Heart left ventricle (tissue), 16 donors: ENCODE data around the gene EHMT1. TPM values are rescaled to one million over a fixed set of nuclear protein-coding genes. Genes with fewer than 3 reads are reported as not detected.
"Not testable (repeated sequence)": the region's sequence is repeated elsewhere in the genome, so short reads cannot be mapped to it uniquely, and the experiment has no call there.

Source experiments
- ATAC-seq, 4 donors: fragments of 200-7000 bp; cut with Tn5 transposase; one replicate each; pipeline ENCODE4 v1.9.1; 2020 to 2022; ENCODE audit warnings: moderate library complexity in 4 of 4, mild to moderate bottlenecking in 3 of 4, moderate number of reproducible peaks in 1 of 4
- DNase-seq, 5 donors: peaks; one replicate each; pipeline ENCODE4 v3.0.0-alpha.2; 2020
- H3K27ac ChIP-seq, 12 donors: fragments of 200-600 bp; sonication (generic) in 4 of 12; one replicate each; pipeline versions ENCODE4 v1.5.0 to v1.8.0; 2016 to 2022; ENCODE audit warnings: mild to moderate bottlenecking in 2 of 12
- H3K27me3 ChIP-seq, 9 donors: fragments of 200-600 bp; sonication (generic) in 2 of 9; one replicate each; pipeline versions ENCODE4 v1.5.1 to v1.8.0; 2016 to 2022; ENCODE audit warnings: mild to moderate bottlenecking in 3 of 9
- H3K36me3 ChIP-seq, 9 donors: fragments of 200-600 bp; sonication (generic) in 2 of 9; one replicate each; pipeline versions ENCODE4 v1.5.0 to v1.8.0; 2018 to 2022; ENCODE audit warnings: mild to moderate bottlenecking in 2 of 9
- H3K4me1 ChIP-seq, 12 donors: fragments of 200-600 bp; sonication (generic) in 4 of 12; one replicate each; pipeline versions ENCODE4 v1.5.0 to v1.8.0; 2016 to 2022; ENCODE audit warnings: mild to moderate bottlenecking in 3 of 12
- H3K4me3 ChIP-seq, 12 donors: fragments of 200-600 bp; sonication (generic) in 4 of 12; one replicate each; pipeline versions ENCODE4 v1.5.0 to v1.8.0; 2017 to 2022; ENCODE audit warnings: mild to moderate bottlenecking in 9 of 12, moderate library complexity in 4 of 12
- H3K9me3 ChIP-seq, 12 donors: fragments of 200-600 bp; sonication (generic) in 4 of 12; one replicate each; pipeline versions ENCODE4 v1.5.0 to v1.8.0; 2016 to 2022; ENCODE audit warnings: mild to moderate bottlenecking in 1 of 12
- CTCF ChIP-seq, 12 donors: fragments of 200-600 bp; sonication (generic) in 4 of 12; IDR thresholded peaks; one replicate each; pipeline versions ENCODE4 v1.5.0 to v1.8.0; 2018 to 2022; ENCODE audit warnings: antibody characterized with exemption in 12 of 12, mild to moderate bottlenecking in 5 of 12
- POLR2A ChIP-seq, 2 donors: fragments of 450-650 bp; IDR thresholded peaks; one replicate each; pipeline ENCODE4 v1.6.1; 2017; ENCODE audit warnings: antibody characterized with exemption in 2 of 2, mild to moderate bottlenecking in 2 of 2, moderate library complexity in 2 of 2
- WGBS, 4 donors: extraction: QIAGEN DNeasy Blood & Tissue Kit in 2 of 4; methylation state at CpG; one replicate each; pipeline versions ENCODE4 v1.1.5 to v1.1.7; 2013 to 2018; 5-methylcytosine and 5-hydroxymethylcytosine counted together
- intact Hi-C, 10 donors: fragments of 100-400 bp; cut with DNase I; formaldehyde crosslinking; loops; one replicate each; pipeline versions ENCODE4 v1.11.1 to v1.14.2; 2022
- polyA plus RNA-seq, 2 donors: library from polyadenylated mRNA; stranded (reverse); fragments of 200-250 nt; gene quantifications; one replicate each; pipeline ENCODE4 v1.2.3, GENCODE V29; 2013
- total RNA-seq, 9 donors: library from RNA; depleted of rRNA in 2 of 9; stranded (reverse); fragments of >200 nt in 2 of 9; fragmentation: NEBNext Ultra II Directional in 3 of 9; extraction: Animal tissue kit (Norgen Biotek cat#: 25700) in 3 of 9; gene quantifications; one replicate each; pipeline versions ENCODE4 v1.1.0 to v1.2.4, GENCODE V29; 2016 to 2023
- donor health status: ischemic (EF 13 %, LVEDD 7.1; RV severe dilation, severe dysfunction).
- donor health status: healthy with polysubstance abuse.
- donor health status: DM: no; HTN: yes; CAD: no.
- donor health status: DM: no; HTN: no; CAD: no.
- donor health status: ischemic (EF 25% LVEDD 6.9; RV normal size, moderate dysfunction).
- donor health status: ischemic (EF 25% LVEDD 5.7; RV mildly dilated, moderate dysfunction).
- donor health status: healthy.
- donor health status: DM: yes; HTN: yes; CAD: no.
- donor health status: ischemic (EF 35%, LVEDD 5.7; RV mildly dilated, moderate dysfunction).
- donor health status: nonischemic (EF 11% LVEDD 7.7; RV severe dilation, severe dysfunction).
- donor health status: DM: yes; HTN: yes; CAD: no.
- donor health status: PGD.
- donor health status: ischemic (EF 29% LVEDD 5.4; RV normal size, mild dysfunction).
- donor health status: nonischemic (EF 23%, LVEDD 6.1; RV moderate dilation, normal function).

Gene EHMT1
- total and polyA plus RNA-seq, 11 donors = 24.5 to 55.9 (median 28.9) TPM

GRCh38 chr9:137804908-137805630 lies 186.3 kb downstream of the EHMT1 start:
- TF ChIP-seq POLR2A (IDR thresholded peaks at IDR 0.05) (no peak), CTCF (IDR thresholded peaks at IDR 0.05) (no peak)
- no peak overlapping the region for H3K4me3 ChIP-seq
- no peak overlapping the region for H3K27ac ChIP-seq
- no peaks in the 10 kb centered on the region for H3K4me1 ChIP-seq
- H3K36me3 ChIP-seq = peaks cover 0 to 67% (median 53%) of the 10 kb centered on the region in 9 donors
- intact Hi-C loops = no loop called here
- DNase-seq (no peak), ATAC-seq (no peak)
- WGBS, 4 donors = 94 to 96% (median 95%) methylated on average over 14 of the region's 14 CpGs
- no peaks in the 10 kb centered on the region for H3K27me3 ChIP-seq
- H3K9me3 ChIP-seq = no peaks in the 10 kb centered on the region

- no peaks in the 10 kb centered on the region for H3K4me1 ChIP-seq
- H3K27ac ChIP-seq = no peak overlapping the region
- TF ChIP-seq CTCF (IDR thresholded peaks at IDR 0.05) (no peak), POLR2A (IDR thresholded peaks at IDR 0.05) (no peak)
- ATAC-seq (no peak), DNase-seq (no peak)
- H3K36me3 ChIP-seq = peaks cover 0 to 55% (median 42%) of the 10 kb centered on the region in 9 donors
- 86 to 91% (median 90%) methylated on average over 22 of the region's 22 CpGs for WGBS, 4 donors
- H3K9me3 ChIP-seq = no peaks in the 10 kb centered on the region
- H3K4me3 ChIP-seq = no peak overlapping the region
- no peaks in the 10 kb centered on the region for H3K27me3 ChIP-seq
- intact Hi-C loops = no loop called here
These were observed 189.2 kb downstream of the EHMT1 start for GRCh38 chr9:137807721-137808703.

GRCh38 chr9:137809040-137809576 lies 190.3 kb downstream of the EHMT1 start:
- H3K27me3 ChIP-seq = no peaks in the 10 kb centered on the region
- H3K4me3 ChIP-seq = no peak overlapping the region
- WGBS, 4 donors = 95 to 98% (median 96%) methylated on average over 11 to 23 of the region's 23 CpGs
- TF ChIP-seq POLR2A (IDR thresholded peaks at IDR 0.05) (no peak), CTCF (IDR thresholded peaks at IDR 0.05) (no peak)
- H3K36me3 ChIP-seq = peaks cover 0 to 53% (median 47%) of the 10 kb centered on the region in 9 donors
- ATAC-seq (no peak), DNase-seq (no peak)
- H3K27ac ChIP-seq = no peak overlapping the region
- H3K4me1 ChIP-seq = no peaks in the 10 kb centered on the region
- no peaks in the 10 kb centered on the region for H3K9me3 ChIP-seq
- intact Hi-C loops = no loop called here

GRCh38 chr9:137809726-137810450 lies 191.1 kb downstream of the EHMT1 start:
- H3K9me3 ChIP-seq, ATAC-seq, H3K27ac ChIP-seq, DNase-seq, H3K4me1 ChIP-seq, H3K4me3 ChIP-seq, H3K27me3 ChIP-seq, intact Hi-C loops: not testable (repeated sequence)
- WGBS, 4 donors = 95 to 98% (median 96%) methylated on average over 53 to 69 of the region's 69 CpGs
- peaks cover 0 to 59% (median 51%) of the 10 kb centered on the region in 9 donors for H3K36me3 ChIP-seq
